ENCODE measurements around the gene UGT1A7.

Gene UGT1A7

GRCh38 chr2:233756429-233757081 is 74.9 kb downstream of the UGT1A7 start:
- TF ChIP-seq ZFX (IDR thresholded peaks at IDR 0.05; ENCODE audit: borderline replicate concordance): no peak
- no peak for TF ChIP-seq CTCF (IDR thresholded peaks at IDR 0.05)

GRCh38 chr2:233758141-233758540 is 76.4 kb downstream of the UGT1A7 start:
- H3K27ac ChIP-seq: peak overlapping the region; percentile 22; the same call in 1 of the 2 replicates
- TF ChIP-seq CTCF (IDR thresholded peaks at IDR 0.05) (no peak), ZFX (IDR thresholded peaks at IDR 0.05; ENCODE audit: borderline replicate concordance) (no peak)

More at GRCh38 chr2:233756429-233757081, 74.9 kb downstream of the UGT1A7 start:
- H3K27ac ChIP-seq: peak overlapping the region; percentile 42; the same call in 1 of the 2 replicates

- no peak for TF ChIP-seq CTCF (IDR thresholded peaks at IDR 0.05)
- no peak for TF ChIP-seq ZFX (IDR thresholded peaks at IDR 0.05; ENCODE audit: borderline replicate concordance)
- H3K27ac ChIP-seq: peak overlapping the region; percentile 70
Observed at GRCh38 chr2:233758849-233759248, 77.1 kb downstream of the UGT1A7 start.

GRCh38 chr2:233760043-233760442 is 78.3 kb downstream of the UGT1A7 start, which contains the start of gene UGT1A1:
TSS of gene UGT1A1 (plus strand) at chr2:233760270. CDS start at chr2:233760288, 18 bp downstream.
- TF ChIP-seq CTCF (IDR thresholded peaks at IDR 0.05) (no peak), ZFX (IDR thresholded peaks at IDR 0.05; ENCODE audit: borderline replicate concordance) (no peak)
- H3K27ac ChIP-seq: peak within 1 kb of the TSS; percentile 70

GRCh38 chr2:233761040-233761769 is 79.5 kb downstream of the UGT1A7 start:
- H3K27ac ChIP-seq: peak overlapping the region; percentile 70; the same call in 1 of the 2 replicates
- TF ChIP-seq CTCF (IDR thresholded peaks at IDR 0.05): no peak
- no peak for TF ChIP-seq ZFX (IDR thresholded peaks at IDR 0.05; ENCODE audit: borderline replicate concordance)

GRCh38 chr2:233764264-233764663 is 82.6 kb downstream of the UGT1A7 start:
- H3K27ac ChIP-seq: no peak overlapping the region
- no peak for TF ChIP-seq CTCF (IDR thresholded peaks at IDR 0.05)
- no peak for TF ChIP-seq ZFX (IDR thresholded peaks at IDR 0.05; ENCODE audit: borderline replicate concordance)

GRCh38 chr2:233764761-233765160 is 83.1 kb downstream of the UGT1A7 start:
- no peak for TF ChIP-seq CTCF (IDR thresholded peaks at IDR 0.05)
- no peak for TF ChIP-seq ZFX (IDR thresholded peaks at IDR 0.05; ENCODE audit: borderline replicate concordance)
- H3K27ac ChIP-seq: no peak overlapping the region

Measured in 22Rv1 (cell line).